Mucosa of descending colon (tissue), 3 donors: ENCODE measurements around the gene PIK3CD. TPM values are rescaled to one million over a fixed set of nuclear protein-coding genes. Genes with fewer than 3 reads are reported as not detected.

ENCODE experiments used
- ATAC-seq: fragments of 200-7000 bp; cut with Tn5 transposase; one replicate; pipeline ENCODE4 v1.9.1; 2020; ENCODE audit warnings: mild to moderate bottlenecking, moderate library complexity
- DNase-seq, 3 donors: peaks; one replicate each; pipeline ENCODE4 v3.0.0-alpha.2; 2020
- H3K36me3 ChIP-seq: fragments of 200-600 bp; one replicate; pipeline ENCODE4 v1.8.0; 2021; ENCODE audit warnings: low read depth, mild to moderate bottlenecking
- H3K4me1 ChIP-seq: fragments of 200-600 bp; one replicate; pipeline ENCODE4 v1.8.0; 2021; ENCODE audit warnings: low read depth, mild to moderate bottlenecking
- H3K4me3 ChIP-seq: fragments of 200-600 bp; one replicate; pipeline ENCODE4 v1.8.0; 2021; ENCODE audit warnings: mild to moderate bottlenecking
- H3K9me3 ChIP-seq: fragments of 200-600 bp; one replicate; pipeline ENCODE4 v1.8.0; 2021; ENCODE audit warnings: mild to moderate bottlenecking
- CTCF ChIP-seq: fragments of 200-600 bp; IDR thresholded peaks from one replicate; pipeline ENCODE4 v1.8.0; 2022; ENCODE audit warnings: antibody characterized with exemption, mild to moderate bottlenecking
- intact Hi-C, 2 donors: fragments of 100-400 bp; cut with DNase I in 1 of 2; cut with micrococcal nuclease in 1 of 2; formaldehyde crosslinking; loops; one replicate each; pipeline versions ENCODE4 v1.11.0 to v1.11.1; 2022; cut with DNase I, micrococcal nuclease
- total RNA-seq, 3 donors: library from RNA; stranded (reverse); fragmentation: NEBNext Ultra II Directional in 2 of 3; extraction: Animal tissue kit (Norgen Biotek cat#: 25700) in 2 of 3; gene quantifications; one replicate each; pipeline versions ENCODE4 v1.2.1 to v1.2.4, GENCODE V29; 2021 to 2023
- donor health status: DM: no; HTN: no; CAD: no; lungs with moderate emphysema.
- donor health status: DM: no; HTN: no; CAD: no.
- donor health status: DM: no; HTN: yes; CAD: no.

The PIK3CD gene
- total RNA-seq, 3 donors from 2014 or later, result 4.6 to 11.7 (median 4.8) TPM

GRCh38 chr1:9764550-9764949 is 113.0 kb downstream of the PIK3CD start:
- DNase-seq, result no peak

GRCh38 chr1:9766759-9767442 is 115.4 kb downstream of the PIK3CD start:
- Histone ChIP-seq H3K4me1 (peaks cover 14% of the 10 kb centered on the region), H3K36me3 (peaks cover 5% of the 10 kb centered on the region), H3K4me3 (no peak overlapping the region), H3K9me3 (no peaks in the 10 kb centered on the region)
- no peak for TF ChIP-seq CTCF
- DNase-seq (no peak), ATAC-seq (no peak)
- intact Hi-C loops, result no loop called here

More at GRCh38 chr1:9764550-9764949, 113.0 kb downstream of the PIK3CD start:
- Histone ChIP-seq H3K36me3 (no peaks in the 10 kb centered on the region), H3K4me1 (peaks cover 5% of the 10 kb centered on the region), H3K9me3 (no peaks in the 10 kb centered on the region), H3K4me3 (no peak overlapping the region)
- ATAC-seq, result no peak
- intact Hi-C loops, result no loop called here
- no peak for TF ChIP-seq CTCF

- TF ChIP-seq CTCF, result no peak
- intact Hi-C loops, result no loop called here
- no peaks in the 10 kb centered on the region for H3K9me3 ChIP-seq
- peaks cover 5% of the 10 kb centered on the region for H3K36me3 ChIP-seq
- peaks cover 14% of the 10 kb centered on the region for H3K4me1 ChIP-seq
- H3K4me3 ChIP-seq, result no peak overlapping the region
- DNase-seq, result peak; percentile 56 to 67 (median 62)
- ATAC-seq, result peak; percentile 49
These were observed 116.6 kb downstream of the PIK3CD start for GRCh38 chr1:9767964-9768668.

GRCh38 chr1:9768983-9769382 is 117.5 kb downstream of the PIK3CD start:
- DNase-seq, result no peak
- no peak for TF ChIP-seq CTCF
- H3K9me3 ChIP-seq, result no peaks in the 10 kb centered on the region
- ATAC-seq, result no peak
- H3K4me1 ChIP-seq, result peaks cover 14% of the 10 kb centered on the region
- H3K36me3 ChIP-seq, result peaks cover 5% of the 10 kb centered on the region
- H3K4me3 ChIP-seq, result no peak overlapping the region
- intact Hi-C loops, result no loop called here

- Histone ChIP-seq H3K36me3 (peaks cover 5% of the 10 kb centered on the region), H3K4me3 (no peak overlapping the region), H3K9me3 (no peaks in the 10 kb centered on the region), H3K4me1 (peaks cover 14% of the 10 kb centered on the region)
- no peak for TF ChIP-seq CTCF
- DNase-seq, result peak; percentile 80 to 85 (median 81)
- ATAC-seq, result peak; percentile 95
- intact Hi-C loops, result no loop called here
These were observed 118.8 kb downstream of the PIK3CD start for GRCh38 chr1:9770298-9770697.
